ENCODE results near the gene SDCCAG8. TPM values are rescaled to one million over a fixed set of nuclear protein-coding genes. Genes with fewer than 3 reads are reported as not detected.

SDCCAG8 gene
- total RNA-seq, 2 donors from 2014 or later: 29.0 to 34.5 TPM

DNA sequence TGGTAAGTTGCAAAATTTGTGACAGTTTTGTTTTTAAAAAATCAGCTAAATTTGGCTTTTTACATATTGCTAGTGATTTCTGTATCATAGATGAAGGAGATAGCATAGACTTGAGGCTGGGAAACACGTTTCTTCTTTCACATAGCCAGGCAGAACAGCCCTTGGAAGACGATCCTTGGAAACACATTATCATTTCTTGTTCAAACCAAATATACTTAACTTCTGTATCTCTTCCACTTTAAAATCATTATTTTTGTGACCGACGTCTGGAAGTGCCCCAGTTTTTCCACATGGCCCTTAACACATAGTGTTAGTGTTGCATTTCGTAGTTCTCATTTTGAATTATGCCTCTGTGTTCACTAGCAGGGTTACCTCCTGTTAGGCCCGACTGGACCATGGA is 193.5 kb downstream of the SDCCAG8 start:
- Histone ChIP-seq H3K27me3 (no peaks in the 10 kb centered on the region), H3K36me3 (no peaks in the 10 kb centered on the region)
- TF ChIP-seq, protein P1, sequence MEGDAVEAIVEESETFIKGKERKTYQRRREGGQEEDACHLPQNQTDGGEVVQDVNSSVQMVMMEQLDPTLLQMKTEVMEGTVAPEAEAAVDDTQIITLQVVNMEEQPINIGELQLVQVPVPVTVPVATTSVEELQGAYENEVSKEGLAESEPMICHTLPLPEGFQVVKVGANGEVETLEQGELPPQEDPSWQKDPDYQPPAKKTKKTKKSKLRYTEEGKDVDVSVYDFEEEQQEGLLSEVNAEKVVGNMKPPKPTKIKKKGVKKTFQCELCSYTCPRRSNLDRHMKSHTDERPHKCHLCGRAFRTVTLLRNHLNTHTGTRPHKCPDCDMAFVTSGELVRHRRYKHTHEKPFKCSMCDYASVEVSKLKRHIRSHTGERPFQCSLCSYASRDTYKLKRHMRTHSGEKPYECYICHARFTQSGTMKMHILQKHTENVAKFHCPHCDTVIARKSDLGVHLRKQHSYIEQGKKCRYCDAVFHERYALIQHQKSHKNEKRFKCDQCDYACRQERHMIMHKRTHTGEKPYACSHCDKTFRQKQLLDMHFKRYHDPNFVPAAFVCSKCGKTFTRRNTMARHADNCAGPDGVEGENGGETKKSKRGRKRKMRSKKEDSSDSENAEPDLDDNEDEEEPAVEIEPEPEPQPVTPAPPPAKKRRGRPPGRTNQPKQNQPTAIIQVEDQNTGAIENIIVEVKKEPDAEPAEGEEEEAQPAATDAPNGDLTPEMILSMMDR (IDR thresholded peaks at IDR 0.05): no peak

DNA sequence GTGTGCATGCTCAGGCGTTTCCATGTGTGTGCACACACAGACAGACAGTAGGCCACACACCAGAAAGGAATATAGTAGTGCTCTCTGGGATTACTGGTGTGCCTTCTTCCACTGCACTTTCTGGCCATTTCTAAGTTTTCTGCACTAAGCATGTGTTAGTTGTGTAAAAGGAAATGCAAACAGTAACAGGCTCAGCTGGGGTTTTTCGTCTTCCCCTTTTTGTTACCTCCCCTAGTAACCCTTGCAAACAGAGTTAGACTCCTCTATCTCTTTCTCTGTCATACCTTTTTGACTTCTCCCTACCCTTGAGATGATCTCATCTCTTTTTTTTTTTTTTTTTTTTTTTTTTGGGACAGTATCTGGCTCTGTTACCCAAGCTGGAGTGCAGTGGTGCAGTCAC is 196.3 kb downstream of the SDCCAG8 start:
- Histone ChIP-seq H3K27ac (no peak overlapping the region), H3K27me3 (no peaks in the 10 kb centered on the region), H3K9me3 (no peaks in the 10 kb centered on the region), H3K4me1 (no peaks in the 10 kb centered on the region), H3K36me3 (no peaks in the 10 kb centered on the region), H3K4me3 (no peak overlapping the region)
- TF ChIP-seq, protein P1 (IDR thresholded peaks at IDR 0.05): no peak
- no peak for DNase-seq (ENCODE audit: low spot score)

More for the DNA sequence above, 193.5 kb downstream of the SDCCAG8 start:
- DNase-seq (ENCODE audit: low spot score): no peak
- Histone ChIP-seq H3K9me3 (no peaks in the 10 kb centered on the region), H3K4me3 (no peak overlapping the region), H3K4me1 (no peaks in the 10 kb centered on the region), H3K27ac (no peak overlapping the region)

DNA sequence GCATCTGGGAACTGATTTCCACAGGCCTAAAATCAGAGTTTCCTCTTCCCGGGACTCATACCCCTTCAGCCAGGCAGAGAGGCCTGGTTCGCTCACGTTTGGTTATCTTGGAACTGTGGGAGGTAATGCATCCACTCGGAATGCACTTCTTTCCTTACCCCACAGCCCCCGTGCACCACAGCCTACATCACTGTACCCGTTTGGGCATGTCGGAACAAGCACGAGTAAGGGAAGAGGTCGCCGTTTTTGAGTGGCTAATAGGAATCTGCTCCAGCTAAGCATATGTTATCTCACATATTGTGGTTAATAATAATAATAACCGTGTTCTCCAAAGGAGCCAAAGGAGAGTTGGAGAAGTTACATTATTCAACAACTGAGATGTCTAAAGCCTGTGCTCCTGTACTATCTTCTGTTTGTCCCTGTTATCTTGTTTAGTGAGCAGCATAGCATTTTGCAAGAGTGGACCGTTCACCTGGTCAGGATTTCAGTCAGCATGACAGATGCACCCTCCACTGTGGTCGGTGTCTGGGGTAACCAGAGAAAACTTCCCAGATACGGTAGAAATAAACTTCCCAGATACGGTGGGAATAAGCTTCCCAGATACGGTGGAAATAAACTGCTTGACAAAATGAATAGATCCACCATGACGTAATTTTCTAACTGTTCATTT is 198.6 kb downstream of the SDCCAG8 start:
- no peak for DNase-seq (ENCODE audit: low spot score)
- Histone ChIP-seq H3K36me3 (no peaks in the 10 kb centered on the region), H3K4me1 (no peaks in the 10 kb centered on the region), H3K4me3 (no peak overlapping the region), H3K27ac (no peak overlapping the region), H3K27me3 (no peaks in the 10 kb centered on the region), H3K9me3 (no peaks in the 10 kb centered on the region)
- TF ChIP-seq, protein P1 (IDR thresholded peaks at IDR 0.05): no peak

DNA sequence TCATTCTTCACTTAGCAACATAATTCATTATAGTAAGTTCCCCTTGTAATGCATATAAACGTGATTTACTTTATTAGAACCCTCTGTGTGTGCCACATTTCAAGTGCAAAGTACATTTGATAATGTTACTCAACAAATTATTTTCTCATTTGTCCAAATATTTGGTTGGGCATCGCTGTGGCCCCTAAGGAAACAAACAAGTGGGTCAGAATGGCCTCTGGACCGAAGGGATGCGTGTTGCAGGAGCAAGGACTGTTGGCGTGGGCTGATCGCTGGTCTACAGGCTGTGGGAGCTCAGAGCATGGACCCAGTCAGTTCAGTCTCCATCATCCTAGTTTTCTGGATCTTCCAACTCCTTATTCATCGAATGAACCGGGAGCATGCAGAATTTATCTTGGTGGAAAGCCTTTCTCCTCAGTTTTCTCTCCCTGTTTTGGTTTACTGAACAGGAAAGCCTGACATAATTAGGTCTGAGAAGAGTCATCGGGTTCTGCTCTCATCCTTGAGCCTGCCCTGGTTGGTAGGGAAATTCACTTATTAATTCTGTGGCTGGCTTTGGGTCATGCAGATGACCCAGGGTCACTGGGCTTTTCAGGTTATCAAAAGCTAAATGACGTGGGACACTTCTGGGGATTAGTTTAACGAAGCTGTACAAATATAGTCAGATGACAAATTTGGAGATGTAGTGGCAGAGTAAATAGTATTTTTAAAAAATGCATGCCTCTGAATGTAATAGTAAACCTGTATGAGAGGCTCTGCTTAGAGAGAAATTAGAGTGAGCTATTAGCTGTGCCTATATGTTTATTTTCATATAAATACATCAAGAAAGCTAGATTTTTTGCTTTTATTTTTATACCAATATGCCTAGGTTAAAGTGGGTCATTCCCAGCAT is 200.2 kb downstream of the SDCCAG8 start:
- no peaks in the 10 kb centered on the region for H3K9me3 ChIP-seq
- no peaks in the 10 kb centered on the region for H3K27me3 ChIP-seq
- H3K4me3 ChIP-seq: no peak overlapping the region
- H3K36me3 ChIP-seq: no peaks in the 10 kb centered on the region
- DNase-seq (ENCODE audit: low spot score): no peak
- TF ChIP-seq, protein P1 (IDR thresholded peaks at IDR 0.05): no peak
- no peak overlapping the region for H3K27ac ChIP-seq
- no peaks in the 10 kb centered on the region for H3K4me1 ChIP-seq

DNA sequence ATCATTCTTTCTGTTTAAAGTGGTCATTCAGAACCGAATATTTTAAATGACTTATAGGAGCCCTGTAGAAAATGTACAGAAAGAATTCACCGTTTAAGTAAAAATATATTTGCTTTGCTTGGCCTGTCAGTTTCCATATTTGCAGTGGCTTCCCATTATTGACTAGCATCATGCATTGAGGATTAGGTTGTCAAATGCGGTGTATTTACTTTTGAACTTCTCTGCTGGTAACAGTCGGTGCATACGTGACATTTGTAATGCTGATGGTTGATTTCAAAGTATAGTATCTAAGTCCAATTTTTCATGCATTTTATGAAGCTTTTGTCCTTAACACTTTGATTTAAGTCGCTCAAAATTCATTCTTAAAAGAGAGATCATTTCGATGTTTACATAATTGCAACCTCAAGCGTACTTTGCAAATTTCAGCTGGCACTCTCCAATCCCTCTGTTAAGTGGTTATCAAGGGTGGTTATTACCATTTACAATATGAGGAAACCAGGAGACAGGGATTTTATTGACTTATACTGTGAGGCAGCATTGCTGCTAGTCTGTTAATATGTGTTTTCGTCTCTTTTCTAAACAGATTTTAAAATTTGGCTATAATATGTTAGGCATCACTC is 201.6 kb downstream of the SDCCAG8 start:
- TF ChIP-seq, protein P1 (IDR thresholded peaks at IDR 0.05): no peak
- H3K36me3 ChIP-seq: no peaks in the 10 kb centered on the region

More for the DNA sequence above, 201.6 kb downstream of the SDCCAG8 start:
- no peak for DNase-seq (ENCODE audit: low spot score)
- H3K4me1 ChIP-seq: no peaks in the 10 kb centered on the region
- H3K9me3 ChIP-seq: no peaks in the 10 kb centered on the region
- H3K27me3 ChIP-seq: no peaks in the 10 kb centered on the region
- H3K27ac ChIP-seq: no peak overlapping the region
- H3K4me3 ChIP-seq: no peak overlapping the region
